Activated T-cell treated with anti-CD3 and anti-CD28 coated beads for 1 hour (primary cell): ENCODE results near the gene CYRIA.

ENCODE experiments used
- DNase-seq: peaks from one replicate; pipeline ENCODE4 v3.0.0-alpha.2; 2020; ENCODE audit warnings: low read depth

CYRIA gene

GRCh38 chr2:16669388-16669787, 3.8 kb upstream of the CYRIA start:
- DNase-seq = no peak

DNA sequence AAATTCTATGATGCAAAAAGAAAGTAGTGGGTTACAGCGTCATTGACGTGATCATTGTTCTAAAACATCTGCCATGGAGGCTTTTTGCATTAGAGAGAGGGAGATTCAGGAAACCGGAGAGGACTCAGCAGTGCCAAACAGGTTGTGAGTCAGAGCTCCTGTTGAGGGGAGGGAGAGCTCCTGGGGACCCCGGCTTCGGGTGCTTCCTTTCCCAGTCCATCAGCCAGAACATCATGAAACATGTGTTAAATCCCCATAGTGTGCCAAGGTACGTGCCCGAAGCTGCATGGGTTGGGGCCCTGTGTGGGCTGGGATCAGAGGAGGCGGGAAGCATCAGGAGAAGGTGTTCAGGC, 791 bp upstream of the CYRIA start:
- DNase-seq = no peak

GRCh38 chr2:16664809-16665747, 556 bp downstream of the CYRIA start:
- no peak for DNase-seq

GRCh38 chr2:16664052-16664731, 1.4 kb downstream of the CYRIA start:
- no peak for DNase-seq

- DNase-seq = no peak
These were observed 2.3 kb downstream of the CYRIA start for GRCh38 chr2:16663121-16663905.

GRCh38 chr2:16661936-16662839, 3.4 kb downstream of the CYRIA start:
- no peak for DNase-seq

DNA sequence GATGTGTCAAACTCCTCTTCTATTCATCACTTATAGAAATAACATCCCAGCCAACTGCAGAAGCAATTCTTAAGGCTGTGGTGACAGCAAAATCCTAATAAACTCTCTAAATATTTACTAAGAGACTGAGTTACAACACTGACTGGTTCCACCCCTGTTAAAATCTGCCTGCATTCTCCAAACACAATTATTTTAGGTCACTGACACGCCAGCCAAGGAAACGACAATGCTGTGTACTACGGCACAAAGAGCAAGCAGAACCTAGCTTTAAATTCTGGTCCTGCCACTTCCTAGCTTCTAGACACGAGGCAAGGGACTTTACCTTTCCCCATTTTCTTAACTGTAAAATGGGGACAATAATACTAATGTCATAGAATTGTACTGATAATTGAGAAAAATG, 4.1 kb downstream of the CYRIA start:
- no peak for DNase-seq

GRCh38 chr2:16660556-16660955, 5.1 kb downstream of the CYRIA start:
- no peak for DNase-seq

DNA sequence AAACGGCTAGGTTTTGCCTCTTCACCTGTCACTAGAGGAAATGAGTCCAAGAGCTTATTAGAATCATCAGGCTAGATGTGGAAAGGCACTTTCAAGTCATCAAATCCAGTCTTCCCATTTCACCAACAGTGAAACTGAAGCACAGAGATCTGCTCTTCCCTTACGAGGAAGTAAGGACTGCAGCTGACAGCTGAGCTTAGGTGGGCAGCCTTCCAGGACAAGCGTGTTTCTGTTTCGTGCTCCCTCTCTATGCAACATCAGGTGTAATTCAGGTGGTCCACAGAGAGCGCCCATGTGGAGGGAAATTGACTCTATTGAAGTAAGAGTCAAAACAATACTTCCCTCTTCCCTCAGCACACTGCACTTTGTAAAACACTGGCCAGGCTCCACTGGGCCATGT, 5.5 kb downstream of the CYRIA start:
- DNase-seq = no peak

- DNase-seq = no peak
These were observed 7.4 kb downstream of the CYRIA start for GRCh38 chr2:16658076-16658739.

GRCh38 chr2:16657671-16658070, 8.0 kb downstream of the CYRIA start:
- DNase-seq = no peak

DNA sequence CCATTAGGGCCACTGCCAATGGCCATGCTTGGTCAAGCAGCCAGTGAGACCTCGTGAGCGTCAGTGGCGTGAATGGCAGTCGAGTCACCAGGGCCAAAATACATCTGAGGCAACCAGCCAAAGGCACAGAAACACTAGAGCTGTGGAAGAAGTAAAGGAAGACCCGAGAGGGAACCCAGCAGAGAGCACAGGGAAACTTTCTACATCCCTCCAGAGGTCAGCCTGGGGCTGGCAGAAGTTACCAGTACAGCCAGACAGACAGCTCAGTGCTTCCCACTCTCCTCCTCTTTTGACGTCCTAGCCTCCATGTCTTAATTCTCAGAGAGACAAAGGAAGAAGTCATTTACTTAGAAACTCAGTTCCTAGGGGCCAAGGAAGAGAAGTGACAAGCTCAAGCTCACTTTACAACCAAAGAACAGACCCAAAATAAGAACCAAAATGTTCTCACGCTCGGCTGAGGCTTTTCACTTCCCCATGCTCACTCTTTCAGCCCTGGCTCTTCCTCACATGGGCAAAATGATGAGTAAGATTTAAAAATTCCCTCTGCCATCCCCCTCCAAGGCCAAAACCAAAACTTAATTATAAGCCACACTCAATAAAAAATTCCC, 8.7 kb downstream of the CYRIA start:
- DNase-seq = no peak

DNA sequence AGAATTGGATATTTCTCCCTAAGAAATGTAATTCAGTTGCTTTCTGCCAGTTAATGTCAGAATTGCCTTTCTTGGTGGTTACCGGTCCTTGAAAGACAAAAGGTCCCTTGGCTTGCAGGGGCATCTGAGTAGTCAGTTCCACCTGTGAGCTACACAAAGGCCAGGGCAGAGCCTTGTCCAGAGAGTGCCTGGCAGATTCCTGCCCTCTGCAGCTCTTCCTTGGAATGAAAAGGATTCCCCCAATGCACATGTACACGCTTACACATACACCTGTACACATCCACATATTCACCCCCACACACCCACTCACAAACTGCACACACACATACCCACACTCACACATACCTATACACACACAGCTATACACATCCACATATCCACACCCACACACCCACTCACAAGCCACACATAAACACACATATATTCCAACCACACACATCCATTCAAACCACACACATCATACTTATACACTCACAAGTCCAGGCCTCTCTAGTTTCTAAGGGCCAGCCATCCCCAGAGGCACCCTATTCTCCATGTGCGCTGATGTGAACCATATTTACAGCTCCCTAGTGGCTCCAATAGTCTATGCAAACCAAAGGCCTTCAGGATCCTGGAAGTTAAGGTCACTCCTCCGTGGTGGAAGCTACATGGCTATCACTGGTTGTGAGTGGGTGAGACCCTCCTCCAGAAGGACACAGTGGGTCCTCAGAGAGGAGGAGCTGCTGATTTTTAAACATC, 9.6 kb downstream of the CYRIA start:
- no peak for DNase-seq

GRCh38 chr2:16655445-16655837, 10.2 kb downstream of the CYRIA start:
- DNase-seq = no peak

DNA sequence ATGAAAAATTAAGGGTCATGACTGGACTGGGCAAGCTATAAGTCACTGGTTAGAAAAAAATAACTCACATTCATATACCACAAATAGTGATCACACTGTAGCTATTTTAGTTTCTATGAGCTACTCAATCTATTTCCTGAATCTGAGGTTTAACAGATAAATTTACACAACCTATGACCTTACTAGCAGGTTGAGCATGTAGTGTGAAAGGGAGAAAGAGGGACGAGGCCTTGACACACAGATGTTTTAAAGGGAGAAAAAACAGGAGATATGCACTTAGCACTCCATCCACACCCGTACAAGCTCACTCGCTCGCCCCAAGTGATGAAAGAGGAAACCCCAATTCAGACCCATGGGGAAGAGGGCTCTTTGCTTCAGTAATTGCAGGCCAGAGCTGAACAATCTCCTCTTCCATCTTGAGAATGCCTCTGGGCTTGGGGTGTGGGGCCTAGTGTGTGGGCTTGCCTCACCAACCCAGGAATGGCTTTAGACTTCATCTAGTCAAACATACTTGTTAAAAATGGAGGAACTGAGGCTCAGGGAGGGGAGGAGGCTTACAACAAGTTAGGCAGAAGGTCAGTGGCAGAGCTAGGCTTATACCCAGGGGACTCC, 10.7 kb downstream of the CYRIA start:
- DNase-seq = no peak

GRCh38 chr2:16653799-16654198, 11.8 kb downstream of the CYRIA start:
- DNase-seq = no peak

- DNase-seq = no peak
These were observed 12.6 kb downstream of the CYRIA start for GRCh38 chr2:16653083-16653375.

- DNase-seq = no peak
These were observed 13.1 kb downstream of the CYRIA start for GRCh38 chr2:16652296-16653082.
